Gastroesophageal sphincter (tissue), 3 donors: ENCODE measurements around the gene GSTCD.

Experiments
- EP300 ChIP-seq: sonication (generic); formaldehyde crosslinking; IDR thresholded peaks from one replicate; pipeline ENCODE4 v1.6.1; 2017; ENCODE audit warnings: antibody characterized with exemption, mild to moderate bottlenecking
- TF ChIP-seq, protein P1 (sequence below), 4 experiments: fragments of 200-600 bp in 2 of 4; fragments of 450-650 bp in 2 of 4; sonication (generic) in 1 of 4; IDR thresholded peaks; one replicate each; pipeline ENCODE4 v1.5.1; 2017 to 2019; ENCODE audit warnings: antibody characterized with exemption in 4 of 4, mild to moderate bottlenecking in 2 of 4, moderate library complexity in 2 of 4

DNA sequence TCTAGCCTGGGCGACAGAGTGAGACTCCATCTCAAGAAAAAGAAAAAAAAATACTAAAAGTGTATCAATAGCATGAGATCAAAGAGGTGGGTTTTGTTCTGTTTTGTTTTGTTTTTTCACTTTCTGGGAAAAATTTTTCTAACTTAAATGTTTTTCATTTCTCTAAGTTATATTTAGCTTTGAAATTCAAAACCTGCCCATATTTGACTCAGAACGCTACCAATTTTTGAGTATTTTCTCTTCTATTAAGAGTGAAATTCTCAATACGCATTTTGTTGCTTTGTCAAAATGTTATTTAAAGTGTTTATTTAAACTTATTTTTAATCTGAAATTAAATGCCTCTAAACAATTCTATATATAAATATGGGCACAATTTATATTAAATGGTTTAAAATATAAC is 39.6 kb downstream of the GSTCD start:
- TF ChIP-seq, protein P1, sequence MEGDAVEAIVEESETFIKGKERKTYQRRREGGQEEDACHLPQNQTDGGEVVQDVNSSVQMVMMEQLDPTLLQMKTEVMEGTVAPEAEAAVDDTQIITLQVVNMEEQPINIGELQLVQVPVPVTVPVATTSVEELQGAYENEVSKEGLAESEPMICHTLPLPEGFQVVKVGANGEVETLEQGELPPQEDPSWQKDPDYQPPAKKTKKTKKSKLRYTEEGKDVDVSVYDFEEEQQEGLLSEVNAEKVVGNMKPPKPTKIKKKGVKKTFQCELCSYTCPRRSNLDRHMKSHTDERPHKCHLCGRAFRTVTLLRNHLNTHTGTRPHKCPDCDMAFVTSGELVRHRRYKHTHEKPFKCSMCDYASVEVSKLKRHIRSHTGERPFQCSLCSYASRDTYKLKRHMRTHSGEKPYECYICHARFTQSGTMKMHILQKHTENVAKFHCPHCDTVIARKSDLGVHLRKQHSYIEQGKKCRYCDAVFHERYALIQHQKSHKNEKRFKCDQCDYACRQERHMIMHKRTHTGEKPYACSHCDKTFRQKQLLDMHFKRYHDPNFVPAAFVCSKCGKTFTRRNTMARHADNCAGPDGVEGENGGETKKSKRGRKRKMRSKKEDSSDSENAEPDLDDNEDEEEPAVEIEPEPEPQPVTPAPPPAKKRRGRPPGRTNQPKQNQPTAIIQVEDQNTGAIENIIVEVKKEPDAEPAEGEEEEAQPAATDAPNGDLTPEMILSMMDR (IDR thresholded peaks at IDR 0.05), result no peak
- no peak for TF ChIP-seq EP300
